ENCODE data around the gene SPECC1L.

SPECC1L gene

GRCh38 chr22:24420977-24421343 lies 150.3 kb downstream of the SPECC1L start:
- H3K9ac ChIP-seq (ENCODE audit: low read depth, low read length) = no peak overlapping the region

GRCh38 chr22:24421428-24421931 lies 150.8 kb downstream of the SPECC1L start:
- peaks cover 19% of the 10 kb centered on the region for H3K4me1 ChIP-seq (ENCODE audit: insufficient read depth, low read length)
- peak; percentile 60 for ATAC-seq (ENCODE audit: insufficient read depth, low read depth)
- TF ChIP-seq CTCF (IDR thresholded peaks at IDR 0.05; ENCODE audit: borderline replicate concordance, extremely low read depth, low read length, poor library complexity, severe bottlenecking) (peak; percentile 63), EZH2 (IDR thresholded peaks at IDR 0.05; ENCODE audit: borderline replicate concordance, low read depth, low read length, severe bottlenecking) (no peak)

More at GRCh38 chr22:24420977-24421343, 150.3 kb downstream of the SPECC1L start:
- Histone ChIP-seq H3K79me2 (ENCODE audit: insufficient read depth, low read length) (no peaks in the 10 kb centered on the region), H3K27ac (ENCODE audit: low read length) (peak overlapping the region; percentile 62), H3K36me3 (ENCODE audit: insufficient read depth, low read length) (peaks cover 14% of the 10 kb centered on the region), H2AFZ (ENCODE audit: low read depth, low read length) (no peak overlapping the region), H3K4me3 (ENCODE audit: low read depth in 1 of 2, low read length in 2 of 2) (no peak overlapping the region), H4K20me1 (ENCODE audit: insufficient read depth, low read length) (peaks cover 4% of the 10 kb centered on the region; the same call in 1 of the 2 replicates), H3K4me2 (ENCODE audit: insufficient read depth, low read length) (no peak overlapping the region), H3K9me3 (ENCODE audit: insufficient read depth, low read length, severe bottlenecking) (no peaks in the 10 kb centered on the region), H3K4me1 (ENCODE audit: insufficient read depth, low read length) (peaks cover 14% of the 10 kb centered on the region), H3K27me3 (ENCODE audit: insufficient read depth, low read length, poor library complexity) (no peaks in the 10 kb centered on the region)
- TF ChIP-seq CTCF (IDR thresholded peaks at IDR 0.05; ENCODE audit: borderline replicate concordance, extremely low read depth, low read length, poor library complexity, severe bottlenecking) (no peak), EZH2 (IDR thresholded peaks at IDR 0.05; ENCODE audit: borderline replicate concordance, low read depth, low read length, severe bottlenecking) (no peak)
- 0 out of 3 replicates have a peak, but pooled peaks have one; percentile 2 for ATAC-seq (ENCODE audit: insufficient read depth, low read depth)
- DNase-seq = no peak

GRCh38 chr22:24422102-24422665 lies 151.6 kb downstream of the SPECC1L start:
- no peaks in the 10 kb centered on the region for H3K27me3 ChIP-seq (ENCODE audit: insufficient read depth, low read length, poor library complexity)
- peaks cover 4% of the 10 kb centered on the region; the same call in 1 of the 2 replicates for H4K20me1 ChIP-seq (ENCODE audit: insufficient read depth, low read length)
- no peaks in the 10 kb centered on the region for H3K9me3 ChIP-seq (ENCODE audit: insufficient read depth, low read length, severe bottlenecking)
- H3K4me2 ChIP-seq (ENCODE audit: insufficient read depth, low read length) = no peak overlapping the region
- TF ChIP-seq CTCF (IDR thresholded peaks at IDR 0.05; ENCODE audit: borderline replicate concordance, extremely low read depth, low read length, poor library complexity, severe bottlenecking) = no peak
- TF ChIP-seq EZH2 (IDR thresholded peaks at IDR 0.05; ENCODE audit: borderline replicate concordance, low read depth, low read length, severe bottlenecking) = no peak
- ATAC-seq (ENCODE audit: insufficient read depth, low read depth) (no peak), DNase-seq (no peak)
- H3K4me3 ChIP-seq (ENCODE audit: low read depth in 1 of 2, low read length in 2 of 2) = no peak overlapping the region
- H3K79me2 ChIP-seq (ENCODE audit: insufficient read depth, low read length) = 0 out of 2 replicates have a peak, but pooled peaks cover 2% of the 10 kb centered on the region
- peaks cover 7% of the 10 kb centered on the region; the same call in 1 of the 2 replicates for H3K36me3 ChIP-seq (ENCODE audit: insufficient read depth, low read length)
- peaks cover 26% of the 10 kb centered on the region for H3K4me1 ChIP-seq (ENCODE audit: insufficient read depth, low read length)
- H3K27ac ChIP-seq (ENCODE audit: low read length) = peak overlapping the region; percentile 46; the same call in 1 of the 2 replicates
- H3K9ac ChIP-seq (ENCODE audit: low read depth, low read length) = no peak overlapping the region
- H2AFZ ChIP-seq (ENCODE audit: low read depth, low read length) = no peak overlapping the region

More at GRCh38 chr22:24421428-24421931, 150.8 kb downstream of the SPECC1L start:
- H2AFZ ChIP-seq (ENCODE audit: low read depth, low read length) = no peak overlapping the region
- H4K20me1 ChIP-seq (ENCODE audit: insufficient read depth, low read length) = peaks cover 4% of the 10 kb centered on the region; the same call in 1 of the 2 replicates
- H3K79me2 ChIP-seq (ENCODE audit: insufficient read depth, low read length) = no peaks in the 10 kb centered on the region
- H3K9ac ChIP-seq (ENCODE audit: low read depth, low read length) = no peak overlapping the region
- peak overlapping the region; percentile 62 for H3K27ac ChIP-seq (ENCODE audit: low read length)
- H3K4me2 ChIP-seq (ENCODE audit: insufficient read depth, low read length) = no peak overlapping the region
- H3K9me3 ChIP-seq (ENCODE audit: insufficient read depth, low read length, severe bottlenecking) = no peaks in the 10 kb centered on the region
- DNase-seq = peak; percentile 49
- H3K4me3 ChIP-seq (ENCODE audit: low read depth in 1 of 2, low read length in 2 of 2) = no peak overlapping the region
- H3K27me3 ChIP-seq (ENCODE audit: insufficient read depth, low read length, poor library complexity) = no peaks in the 10 kb centered on the region
- H3K36me3 ChIP-seq (ENCODE audit: insufficient read depth, low read length) = peaks cover 9% of the 10 kb centered on the region
